ENCODE measurements around the gene HRCT1. TPM values are rescaled to one million over a fixed set of nuclear protein-coding genes. Genes with fewer than 3 reads are reported as not detected.
"Not testable (repeated sequence)": the region's sequence is repeated elsewhere in the genome, so short reads cannot be mapped to it uniquely, and the experiment has no call there.

The HRCT1 gene
- polyA plus RNA-seq (ENCODE audit: insufficient read length in 4 of 4) = 1 to 10 TPM in 1 of 4 donors, under 1 TPM in 2, not detected in 1; 0.21 to 3.3 (median 0.50) TPM

GRCh38 chr9:35905912-35906679 is at the start of gene HRCT1:
Gene HRCT1, plus strand, starts transcription at chr9:35906202. Its CDS starts 86 bp downstream, at chr9:35906288.
- no peak for DNase-seq (ENCODE audit: low read depth in 4 of 4, low spot score in 3 of 4)

- DNase-seq (ENCODE audit: low read depth in 4 of 4, low spot score in 3 of 4) = no peak
Observed at GRCh38 chr9:35856206-35856605, 49.8 kb upstream of the HRCT1 start.

GRCh38 chr9:35856882-35857281 is 49.1 kb upstream of the HRCT1 start:
- DNase-seq (ENCODE audit: low read depth in 4 of 4, low spot score in 3 of 4) = no peak

- no peak for DNase-seq (ENCODE audit: low read depth in 4 of 4, low spot score in 3 of 4)
Observed at GRCh38 chr9:35858458-35858857, 47.5 kb upstream of the HRCT1 start.

GRCh38 chr9:35859310-35859989 is 46.6 kb upstream of the HRCT1 start:
- no peak for DNase-seq (ENCODE audit: low read depth in 4 of 4, low spot score in 3 of 4)

GRCh38 chr9:35859990-35860339 is 46.0 kb upstream of the HRCT1 start:
- no peak for DNase-seq (ENCODE audit: low read depth in 4 of 4, low spot score in 3 of 4)

GRCh38 chr9:35861161-35861897 is 44.7 kb upstream of the HRCT1 start:
- no peak for DNase-seq (ENCODE audit: low read depth in 4 of 4, low spot score in 3 of 4)

- no peak for DNase-seq (ENCODE audit: low read depth in 4 of 4, low spot score in 3 of 4)
Observed at GRCh38 chr9:35862328-35862727, 43.7 kb upstream of the HRCT1 start.

GRCh38 chr9:35863583-35863982 is 42.4 kb upstream of the HRCT1 start:
- DNase-seq (ENCODE audit: low read depth in 4 of 4, low spot score in 3 of 4) = no peak

GRCh38 chr9:35864695-35865255 is 41.2 kb upstream of the HRCT1 start:
- no peak for DNase-seq (ENCODE audit: low read depth in 4 of 4, low spot score in 3 of 4)

- DNase-seq (ENCODE audit: low read depth in 4 of 4, low spot score in 3 of 4) = no peak
Observed at GRCh38 chr9:35867538-35867937, 38.5 kb upstream of the HRCT1 start.

GRCh38 chr9:35868933-35869332 is 37.1 kb upstream of the HRCT1 start:
- no peak for DNase-seq (ENCODE audit: low read depth in 4 of 4, low spot score in 3 of 4)

- DNase-seq (ENCODE audit: low read depth in 4 of 4, low spot score in 3 of 4) = no peak
Observed at GRCh38 chr9:35869621-35870216, 36.3 kb upstream of the HRCT1 start.

GRCh38 chr9:35870351-35870923 is 35.6 kb upstream of the HRCT1 start, which contains the start of gene OR13J1:
Gene OR13J1, minus strand, starts transcription at chr9:35870401. Its CDS starts 0 bp downstream, at chr9:35870401.
- no peak for DNase-seq (ENCODE audit: low read depth in 4 of 4, low spot score in 3 of 4)

- no peak for DNase-seq (ENCODE audit: low read depth in 4 of 4, low spot score in 3 of 4)
Observed at GRCh38 chr9:35871545-35871944, 34.5 kb upstream of the HRCT1 start.

GRCh38 chr9:35872505-35872904 is 33.5 kb upstream of the HRCT1 start:
- DNase-seq (ENCODE audit: low read depth in 4 of 4, low spot score in 3 of 4) = no peak

- DNase-seq (ENCODE audit: low read depth in 4 of 4, low spot score in 3 of 4) = peak in 3 of 4 donors; percentile 44 to 56 (median 55)
Observed at GRCh38 chr9:35882263-35882848, 23.6 kb upstream of the HRCT1 start.

GRCh38 chr9:35882996-35883395 is 23.0 kb upstream of the HRCT1 start:
- DNase-seq (ENCODE audit: low read depth in 4 of 4, low spot score in 3 of 4) = no peak

- not testable (repeated sequence) for DNase-seq (ENCODE audit: low read depth in 4 of 4, low spot score in 3 of 4)
Observed at GRCh38 chr9:35884908-35885307, 21.1 kb upstream of the HRCT1 start.

GRCh38 chr9:35891646-35892045 is 14.4 kb upstream of the HRCT1 start:
- DNase-seq (ENCODE audit: low read depth in 4 of 4, low spot score in 3 of 4) = no peak
